NCI-H446 treated with DMSO at 0.1 percent for 48 hours (cell line): ENCODE results near the gene STRA8.

Experiments
- DNase-seq: peaks from one replicate; lab custom pipeline; 2025; lab: John Stamatoyannopoulos, UW

Gene STRA8

DNA sequence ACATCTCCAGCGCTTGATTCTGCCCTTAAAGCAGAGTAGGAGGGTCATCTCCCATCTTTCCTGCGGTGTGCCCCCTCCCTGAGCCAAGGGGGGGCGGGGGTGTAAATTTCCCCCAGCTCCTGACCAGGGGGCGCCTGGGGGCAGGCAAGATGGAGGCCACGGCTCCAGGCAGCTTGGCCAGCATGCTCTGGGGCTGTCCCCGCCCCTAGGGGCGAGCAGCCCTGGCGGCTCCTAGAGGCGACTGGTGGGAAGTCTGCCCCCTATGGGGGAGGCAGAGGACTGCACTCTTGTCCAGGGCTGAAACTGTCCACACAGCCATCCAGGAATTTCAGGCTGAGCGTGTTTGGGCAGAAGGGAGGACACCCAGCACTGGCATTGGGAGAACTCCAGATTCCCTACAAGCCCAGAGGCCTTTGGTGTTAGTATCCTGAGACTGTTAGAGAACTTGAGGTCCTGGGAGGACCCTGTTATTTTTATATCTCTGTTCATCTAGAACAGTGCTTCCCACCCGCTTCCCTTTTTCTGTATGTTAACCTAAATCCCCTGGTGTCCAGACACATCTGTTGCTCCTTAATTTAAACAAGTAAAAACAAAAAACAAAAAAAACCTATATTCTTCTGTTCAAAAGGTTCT, 4.6 kb downstream of the STRA8 start:
- DNase-seq, result no peak

DNA sequence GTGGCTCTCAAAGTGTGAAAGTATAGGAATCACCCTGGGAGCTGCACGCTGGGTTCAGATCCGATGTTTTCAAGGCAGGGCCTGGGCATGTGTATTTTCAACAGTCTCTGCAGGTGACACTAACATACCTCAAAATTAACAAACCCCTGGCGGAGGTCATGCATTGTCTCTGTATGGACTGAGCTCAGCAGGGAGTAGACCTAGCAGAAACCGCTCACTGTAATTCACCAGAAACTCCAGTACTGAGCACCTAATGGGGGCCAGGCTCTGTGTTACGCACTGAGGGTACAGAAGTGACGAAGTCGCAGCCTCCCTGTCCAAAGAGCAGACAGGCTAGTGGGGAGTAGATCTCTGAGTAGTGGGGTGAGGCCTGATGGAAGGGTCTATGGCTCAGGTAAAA, 5.6 kb downstream of the STRA8 start:
- DNase-seq, result no peak

DNA sequence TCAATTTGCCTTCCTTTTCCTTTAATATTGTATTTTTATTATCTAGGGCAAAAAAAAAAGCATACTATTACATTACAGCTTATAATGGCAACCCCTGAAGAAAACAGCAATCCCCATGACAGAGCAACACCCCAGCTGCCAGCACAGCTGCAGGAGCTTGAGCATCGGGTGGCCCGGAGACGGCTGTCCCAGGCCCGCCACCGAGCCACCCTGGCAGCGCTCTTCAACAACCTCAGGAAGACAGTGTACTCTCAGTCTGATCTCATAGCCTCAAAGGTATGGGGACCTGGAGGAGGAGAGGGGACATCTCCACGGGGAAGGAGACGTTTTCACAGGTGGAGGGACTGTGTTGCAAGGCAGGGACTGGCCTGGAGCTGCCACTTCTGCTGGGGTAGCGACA, 6.8 kb downstream of the STRA8 start:
- no peak for DNase-seq

DNA sequence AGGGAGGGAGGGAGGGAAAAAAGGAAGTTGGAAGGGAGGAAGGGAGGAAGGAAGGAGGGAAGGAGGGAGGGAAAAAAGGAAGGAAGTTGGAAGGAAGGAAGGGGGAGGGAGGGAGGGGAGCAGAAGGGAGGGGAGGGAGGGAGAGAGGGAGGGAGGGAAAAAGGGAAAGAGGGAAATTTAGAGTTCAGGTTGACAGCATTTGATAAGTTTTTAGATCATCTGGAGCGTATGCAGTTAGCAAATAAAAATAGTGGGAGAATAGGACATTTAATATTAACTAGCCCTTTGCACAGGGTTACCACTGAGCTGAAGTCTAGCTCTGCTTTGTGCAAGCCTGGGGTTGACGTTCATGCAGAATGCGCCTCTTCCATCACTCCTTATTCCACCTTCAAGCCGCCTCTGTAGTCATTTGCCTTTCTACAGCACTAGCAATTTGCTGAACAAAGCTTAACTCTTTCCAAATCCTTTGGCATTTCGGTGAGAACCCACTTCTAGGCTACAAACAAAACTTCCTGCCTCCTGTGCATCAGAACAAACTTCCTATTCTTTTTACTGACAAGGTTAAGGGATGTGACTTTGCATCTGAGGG, 8.6 kb downstream of the STRA8 start:
- DNase-seq, result no peak

DNA sequence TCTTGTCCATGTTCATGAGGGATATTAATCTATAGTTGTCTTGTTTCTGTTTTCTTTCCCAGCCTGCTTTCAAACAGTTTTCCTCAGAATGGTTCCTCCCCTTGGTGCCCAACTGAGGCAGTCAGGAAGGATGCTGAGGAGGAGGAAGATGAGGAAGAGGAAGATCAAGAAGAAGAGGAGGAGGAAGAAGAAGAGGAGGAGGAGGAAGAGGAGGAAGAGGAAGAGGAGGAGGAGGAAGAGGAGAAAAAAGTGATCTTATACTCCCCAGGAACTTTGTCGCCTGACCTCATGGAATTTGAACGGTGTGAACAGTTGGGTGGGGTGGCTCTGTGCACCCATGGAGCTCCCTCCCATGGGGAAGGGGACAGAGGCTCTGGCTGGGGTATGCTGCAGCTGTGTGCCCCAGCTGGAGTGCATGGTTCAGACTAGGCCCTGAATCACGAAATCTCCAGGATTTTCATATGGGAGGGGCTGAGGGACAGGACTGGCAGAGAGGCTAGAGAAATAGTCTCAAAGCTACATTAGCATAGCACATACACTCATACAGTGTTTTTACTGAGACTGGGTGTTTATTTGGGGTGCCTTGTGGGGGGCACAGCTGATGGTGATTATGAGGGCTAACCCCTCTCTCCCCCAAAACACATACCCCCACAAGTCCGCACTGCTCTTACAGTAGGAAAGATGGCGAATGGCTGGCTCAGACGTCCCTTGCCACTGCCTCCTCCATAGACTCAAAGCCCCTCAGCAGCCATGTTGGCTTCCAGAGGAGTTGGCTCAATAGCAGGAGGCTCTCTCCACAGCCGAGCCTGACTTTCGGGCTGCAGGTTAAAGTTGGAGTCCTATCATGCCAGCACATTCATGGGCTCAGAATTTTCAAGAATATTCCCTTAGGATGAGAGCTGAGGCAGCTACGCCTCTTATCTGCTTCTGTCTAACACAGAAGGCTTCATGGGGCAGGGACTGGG, 11.9 kb downstream of the STRA8 start:
- no peak for DNase-seq

DNA sequence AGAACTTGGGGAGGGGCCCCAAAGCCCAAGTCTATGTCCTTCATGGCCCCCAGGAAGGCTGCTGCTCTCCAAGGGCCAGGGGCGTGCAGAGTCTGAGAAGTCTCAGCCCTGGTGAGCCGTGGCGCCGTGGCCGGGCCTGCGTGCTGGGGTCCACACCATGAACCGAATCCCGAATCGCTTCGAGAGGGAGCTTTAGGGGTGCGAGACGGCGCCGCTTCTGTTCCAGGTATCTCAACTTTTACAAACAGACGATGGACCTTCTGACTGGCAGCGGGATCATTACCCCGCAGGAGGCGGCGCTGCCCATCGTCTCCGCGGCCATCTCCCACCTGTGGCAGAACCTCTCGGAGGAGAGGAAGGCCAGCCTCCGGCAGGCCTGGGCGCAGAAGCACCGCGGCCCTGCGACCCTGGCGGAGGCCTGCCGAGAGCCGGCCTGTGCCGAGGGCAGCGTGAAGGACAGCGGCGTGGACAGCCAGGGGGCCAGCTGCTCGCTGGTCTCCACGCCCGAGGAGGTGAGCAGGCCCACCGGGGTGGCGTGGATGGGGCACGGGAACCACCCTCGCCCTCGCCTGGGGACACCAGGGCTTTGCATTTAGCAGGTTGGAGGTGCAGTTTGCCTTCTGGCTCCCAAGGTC, 12.7 kb downstream of the STRA8 start:
- no peak for DNase-seq

DNA sequence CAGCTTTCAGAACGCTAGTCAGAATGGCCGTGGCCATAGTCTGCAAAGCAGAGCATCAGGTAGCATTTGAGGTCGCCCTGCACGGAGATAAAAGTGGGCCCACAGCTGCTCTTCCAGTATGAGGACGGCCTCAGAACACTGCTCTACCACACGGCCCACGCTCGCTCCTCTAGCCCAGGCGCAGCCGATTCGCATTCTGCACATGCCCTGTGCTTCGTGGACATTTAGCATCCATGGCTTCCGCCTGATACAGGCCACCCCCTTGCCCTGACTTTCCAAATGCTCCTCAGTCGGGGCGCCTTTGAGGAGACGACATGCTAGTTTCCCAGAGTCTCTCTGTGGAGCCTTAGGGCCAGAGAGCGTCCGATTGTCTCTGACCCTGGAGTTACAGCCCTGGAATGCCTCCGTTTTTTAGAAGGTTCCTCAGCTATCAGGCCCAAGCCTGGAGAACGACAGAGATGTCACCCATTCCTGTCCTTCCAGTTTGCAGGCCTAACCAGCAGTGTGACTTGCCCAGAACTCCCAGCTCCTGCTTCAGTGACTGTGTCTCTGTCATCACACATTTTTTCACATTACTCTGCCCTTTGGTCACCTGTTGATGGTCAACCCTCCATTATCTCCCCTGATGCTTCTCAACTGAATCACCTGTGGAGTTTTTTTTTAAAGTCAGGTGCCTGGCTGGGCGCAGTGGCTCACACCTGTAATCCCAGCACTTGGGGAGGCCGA, 14.3 kb downstream of the STRA8 start:
- DNase-seq, result no peak

DNA sequence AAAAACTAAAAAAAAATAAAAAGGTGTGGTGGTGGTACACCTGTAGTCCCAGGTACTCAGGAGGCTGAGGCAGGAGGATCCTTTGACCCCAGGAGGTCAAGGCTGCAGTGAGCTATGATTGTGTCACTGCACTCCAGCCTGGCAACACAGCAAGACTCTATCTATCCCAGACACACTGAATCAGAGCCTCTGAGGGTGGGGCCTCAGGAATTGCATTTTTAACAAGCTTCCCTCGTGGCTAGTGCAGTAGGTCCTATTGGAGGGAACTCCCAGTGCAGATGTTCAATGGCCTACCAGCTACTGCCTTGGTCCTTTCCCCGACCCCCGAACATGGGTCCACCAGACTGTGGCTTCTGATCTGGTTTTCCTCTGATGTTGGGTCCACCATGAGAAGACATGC, 14.9 kb downstream of the STRA8 start:
- DNase-seq, result no peak

DNA sequence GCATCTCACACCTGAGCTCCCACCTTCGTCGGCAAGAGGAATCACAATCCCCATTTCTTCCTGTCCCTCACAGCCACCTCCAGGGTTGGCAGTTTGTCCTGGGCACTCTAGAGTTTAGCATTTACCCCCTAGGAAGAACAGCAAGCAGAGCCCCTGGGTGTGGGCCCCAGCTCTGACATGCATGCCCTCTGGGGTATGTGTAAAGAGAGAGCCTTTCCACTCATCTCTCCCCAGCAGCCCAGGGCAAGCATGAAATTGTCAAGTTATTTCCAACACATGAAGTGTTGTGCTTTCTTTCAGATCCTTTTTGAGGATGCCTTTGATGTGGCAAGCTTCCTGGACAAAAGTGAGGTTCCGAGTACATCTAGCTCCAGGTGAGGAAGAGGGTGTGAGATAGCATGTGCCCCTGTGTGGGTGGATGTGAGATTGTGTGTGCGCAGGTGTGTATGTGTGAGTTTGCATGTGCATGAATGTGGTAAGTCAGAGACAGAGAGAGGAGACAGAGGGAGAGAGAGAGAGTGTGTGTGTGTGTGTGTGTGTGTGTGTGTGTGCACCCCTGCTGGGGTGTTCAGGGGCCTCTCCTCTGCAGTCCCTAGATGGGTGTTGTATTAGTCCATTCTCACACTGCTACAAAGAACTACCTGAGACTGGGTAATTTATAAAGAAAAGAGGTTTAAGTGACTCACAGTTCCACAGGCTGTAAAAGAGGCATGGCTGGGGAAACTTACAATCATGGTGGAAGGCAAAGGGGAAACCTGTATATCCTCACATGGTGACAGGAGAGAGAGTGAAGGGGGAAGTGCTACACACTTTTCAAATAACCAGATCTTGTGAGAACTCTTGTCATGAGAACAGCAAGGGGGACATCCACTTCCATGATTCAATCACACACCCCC, 18.1 kb downstream of the STRA8 start:
- no peak for DNase-seq

DNA sequence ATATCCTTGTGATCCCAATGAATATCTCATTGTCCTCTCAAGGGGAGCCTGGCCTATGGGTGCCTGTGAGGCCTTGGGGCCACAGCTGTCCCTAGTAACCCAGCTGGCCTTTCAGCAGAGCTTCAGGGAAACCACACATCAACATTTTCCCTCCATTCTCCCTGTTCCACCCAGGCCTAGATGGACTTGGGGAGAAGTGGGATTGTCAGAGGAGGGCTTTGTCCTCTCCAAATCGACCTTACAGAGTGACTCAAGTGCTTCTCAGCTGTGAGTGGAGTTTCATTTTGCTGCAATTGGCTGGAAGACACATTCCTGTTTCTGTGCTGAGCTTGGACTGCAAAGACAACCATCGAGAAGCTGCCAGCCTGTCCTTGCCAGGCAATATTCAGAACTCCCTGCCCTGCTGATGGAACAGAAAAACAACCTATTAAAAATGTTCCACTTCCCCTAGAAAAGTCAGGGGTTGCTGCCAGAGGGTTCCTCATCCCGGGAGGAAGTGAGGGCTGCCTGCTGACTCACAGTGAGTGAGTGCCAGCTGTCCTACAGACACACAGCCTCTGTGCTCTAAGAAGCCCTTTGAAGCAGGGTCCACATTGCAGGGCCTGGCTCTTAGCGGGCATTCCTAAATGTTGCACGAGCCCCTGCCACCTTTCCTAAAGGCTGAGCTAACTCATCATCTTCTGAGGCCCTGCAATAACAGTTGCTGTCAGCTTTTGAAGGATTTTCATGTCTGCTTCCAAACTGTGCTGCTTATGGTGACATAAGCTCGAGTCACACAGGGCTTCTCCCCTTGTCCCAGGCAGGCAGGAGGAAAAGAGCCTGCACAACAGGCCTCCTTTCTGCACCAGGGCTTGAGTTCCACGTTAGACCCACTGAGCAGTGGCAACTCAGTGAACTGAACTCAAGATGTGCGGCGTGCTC, 20.5 kb downstream of the STRA8 start:
- DNase-seq, result peak; percentile 71

DNA sequence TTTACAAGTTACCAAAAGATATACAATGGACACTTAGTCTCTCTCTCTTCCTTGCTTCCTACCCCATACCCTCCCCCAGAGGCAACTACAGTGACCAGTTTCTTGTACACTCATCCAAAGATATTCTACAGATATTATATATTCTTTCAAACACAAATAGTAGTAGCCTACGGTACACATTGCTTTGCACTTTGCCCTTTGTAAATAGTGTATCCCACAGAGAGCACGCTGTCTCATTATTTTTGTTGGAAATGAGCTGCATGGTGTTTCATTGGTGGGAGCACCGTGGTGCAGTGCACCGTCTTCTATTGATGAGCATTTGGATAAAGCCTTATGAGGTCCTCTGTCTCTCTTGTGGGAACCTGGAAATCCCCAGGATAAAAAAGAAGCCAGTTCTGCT, 24.2 kb downstream of the STRA8 start:
- DNase-seq, result no peak

DNA sequence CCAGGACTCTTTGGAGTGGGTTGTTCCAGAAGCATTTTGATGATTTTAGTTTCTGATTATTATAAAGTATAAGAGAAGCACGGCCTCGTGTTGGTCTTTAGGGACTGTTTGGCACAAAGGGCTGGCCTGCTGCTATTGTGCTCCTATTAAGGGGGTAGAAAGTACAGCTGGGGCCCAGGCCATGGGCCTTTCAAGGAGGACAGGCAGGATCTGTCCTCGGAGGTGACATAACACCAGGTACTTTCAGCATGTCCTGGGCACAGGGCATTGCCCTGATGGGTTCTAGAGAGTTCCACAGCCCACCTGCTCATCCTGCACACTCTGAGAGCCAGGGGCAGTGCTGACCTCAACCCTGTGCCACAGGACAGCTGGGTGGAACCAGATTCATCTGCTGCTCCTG, 24.9 kb downstream of the STRA8 start:
- no peak for DNase-seq

DNA sequence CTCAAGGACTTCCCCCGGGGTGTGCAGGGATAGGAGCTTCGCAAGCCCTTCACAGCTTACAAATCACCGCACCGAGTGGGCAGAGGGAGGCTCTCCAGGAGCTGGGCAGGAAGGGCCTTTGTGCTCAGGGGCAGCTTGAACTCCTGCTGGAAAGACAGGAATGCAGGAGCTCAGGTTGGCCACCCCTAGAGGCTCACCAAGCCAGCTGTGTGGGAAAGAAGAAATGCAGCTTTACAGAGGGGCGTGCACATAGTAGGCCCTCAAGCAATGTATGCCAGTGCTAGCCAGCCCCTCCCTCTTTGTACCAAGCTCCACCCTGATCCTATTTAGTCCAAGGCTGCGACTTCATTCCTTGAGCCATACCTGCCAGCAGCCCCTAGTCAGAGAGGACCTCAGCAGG, 26.1 kb downstream of the STRA8 start:
- no peak for DNase-seq

DNA sequence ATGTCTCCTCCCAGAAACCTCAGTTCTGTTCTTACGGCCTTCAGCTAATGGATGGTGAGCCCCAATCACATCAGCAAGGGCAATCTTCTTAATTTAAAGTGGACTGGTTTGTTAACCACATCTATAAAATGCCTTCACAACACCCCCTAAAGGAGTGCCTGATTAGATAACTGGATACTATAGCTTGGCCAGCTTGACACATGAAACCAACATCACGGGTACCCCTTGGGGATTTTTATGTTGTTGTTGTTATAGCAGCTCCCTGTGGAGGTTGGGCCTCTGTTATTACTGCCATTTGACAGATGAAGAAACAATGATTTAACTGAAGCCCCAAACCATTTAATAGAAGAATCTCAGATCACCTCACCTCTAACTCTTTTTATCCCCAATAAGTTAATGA, 26.8 kb downstream of the STRA8 start:
- DNase-seq, result no peak

DNA sequence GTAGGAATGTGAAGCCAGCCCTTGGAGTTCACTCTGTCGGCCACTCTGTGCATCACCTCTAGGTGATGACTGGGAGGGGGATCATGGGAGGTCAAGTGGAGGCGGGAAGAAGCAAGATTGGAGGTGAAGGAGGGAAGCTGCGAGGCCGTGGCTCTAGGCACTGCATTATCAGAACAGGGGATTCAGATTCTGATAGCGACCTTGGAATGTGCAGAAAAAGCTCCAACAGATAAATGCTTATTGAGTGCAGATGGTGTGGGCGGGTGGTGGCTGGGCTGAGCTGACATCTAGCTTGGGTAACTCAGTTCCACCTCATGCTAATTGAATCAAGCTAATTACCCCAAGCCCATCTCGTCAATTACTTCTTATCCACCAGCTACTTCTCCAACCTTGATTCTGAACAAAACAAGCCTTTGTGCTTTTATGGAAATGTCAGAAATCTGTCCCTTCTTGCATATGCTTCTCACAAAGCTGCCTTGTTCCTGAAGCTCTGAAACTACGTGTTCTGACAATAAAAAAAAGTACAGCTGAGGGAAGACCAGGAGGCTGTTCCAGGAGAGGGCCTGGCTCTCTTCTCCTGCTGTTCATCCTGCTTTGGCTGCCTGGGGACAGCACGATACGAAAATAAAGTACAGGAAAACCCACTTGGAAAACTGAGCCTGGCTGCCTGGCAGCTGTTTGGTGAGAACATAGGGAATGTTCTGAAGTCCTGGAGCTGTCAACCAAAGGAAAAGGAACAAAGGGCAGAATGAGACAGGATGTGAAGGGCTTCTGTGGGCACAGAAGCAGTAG, 27.5 kb downstream of the STRA8 start:
- no peak for DNase-seq

DNA sequence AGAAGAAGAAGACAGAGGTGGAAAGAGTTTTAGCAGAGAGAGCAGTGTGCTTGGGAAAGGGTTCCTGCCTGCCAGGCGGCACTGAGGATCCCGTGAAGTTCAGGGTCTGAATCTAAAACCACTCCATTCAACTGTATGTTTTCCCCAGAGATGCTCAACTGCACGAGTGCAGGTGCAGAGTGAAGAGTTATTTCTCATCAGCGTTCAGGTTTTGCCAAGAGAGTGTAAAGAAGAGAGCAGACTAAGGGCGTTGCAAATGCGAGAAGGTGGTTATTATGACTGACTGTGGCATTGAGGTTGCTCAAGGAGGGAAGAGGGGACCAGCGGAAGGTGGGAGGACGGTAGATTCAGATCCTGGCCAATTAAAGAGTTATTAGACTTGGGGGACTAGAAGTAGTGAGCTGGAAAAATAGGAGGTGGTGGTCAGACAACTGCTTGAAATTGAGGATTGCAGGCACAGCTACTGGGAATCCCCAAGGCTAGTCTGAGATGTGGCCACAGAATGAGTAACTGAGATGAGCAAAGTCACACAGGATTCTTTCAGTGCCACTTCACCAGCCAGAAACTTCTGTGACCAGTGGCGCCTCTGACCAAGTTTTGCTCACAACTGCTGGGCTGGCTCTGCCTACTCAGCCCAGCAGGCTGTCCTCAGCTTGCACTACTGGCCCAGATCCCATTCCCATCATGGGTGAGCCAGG, 29.1 kb downstream of the STRA8 start:
- DNase-seq, result no peak

DNA sequence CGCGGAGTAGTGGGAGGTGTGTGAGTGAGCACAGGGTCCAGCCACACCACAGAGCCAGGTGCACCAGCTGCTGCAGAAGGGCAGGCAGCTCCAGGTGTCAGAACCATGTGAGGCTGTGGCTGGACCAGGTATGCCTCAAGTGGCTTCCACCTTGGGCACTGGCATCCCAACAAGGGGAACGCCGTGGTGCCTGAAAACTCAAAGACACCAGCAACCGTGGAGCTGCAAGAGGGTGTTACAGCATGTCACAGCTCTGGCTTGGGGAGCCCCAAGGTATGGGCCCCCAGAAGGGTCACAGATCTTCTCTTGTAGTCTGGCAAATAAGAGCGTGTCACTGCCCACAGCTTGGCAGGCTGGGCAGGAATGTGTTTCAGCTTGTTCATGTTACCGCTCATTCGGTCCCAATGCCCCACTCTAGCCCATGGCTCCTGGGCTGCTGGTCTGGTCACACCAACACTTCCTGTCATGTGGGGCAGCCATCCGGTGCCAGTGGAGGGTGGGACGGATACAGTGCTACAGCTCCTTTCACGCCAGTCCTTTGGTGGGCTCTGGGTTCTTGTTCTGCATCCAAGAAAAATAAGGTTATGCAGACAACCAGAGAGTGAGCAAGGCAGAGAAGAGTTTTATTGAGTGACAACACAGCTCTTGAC, 29.8 kb downstream of the STRA8 start:
- no peak for DNase-seq

DNA sequence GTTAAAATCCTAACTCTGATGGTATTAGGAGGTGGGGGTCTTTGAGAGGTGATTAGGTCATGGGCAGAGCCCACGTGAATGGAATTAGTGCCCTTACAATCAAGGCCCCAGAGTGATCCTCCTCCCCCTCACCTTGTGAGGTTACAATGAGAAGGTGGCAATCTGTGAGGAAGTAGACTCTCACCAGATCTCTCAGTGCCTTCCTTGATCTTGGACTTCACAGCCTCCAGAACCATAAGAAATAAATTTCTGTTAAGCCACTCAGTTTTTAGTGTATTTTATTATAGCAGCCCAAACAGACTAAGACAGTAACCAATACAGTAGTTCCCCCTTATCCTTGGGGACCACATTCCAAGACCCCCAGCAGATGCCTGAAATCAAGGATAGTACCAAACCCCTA, 32.0 kb downstream of the STRA8 start:
- no peak for DNase-seq
